Measurements from ENCODE around the gene HOXC6.

The HOXC6 gene

GRCh38 chr12:54044425-54045103 lies 16.3 kb downstream of the HOXC6 start:
- no peak for DNase-seq

GRCh38 chr12:54045401-54045800 lies 17.2 kb downstream of the HOXC6 start:
- DNase-seq: no peak

- no peak for DNase-seq
These were observed 17.8 kb downstream of the HOXC6 start for GRCh38 chr12:54045868-54046521.

GRCh38 chr12:54046809-54047159 lies 18.5 kb downstream of the HOXC6 start:
- no peak for DNase-seq

GRCh38 chr12:54047160-54047963 lies 19.1 kb downstream of the HOXC6 start:
- DNase-seq: peak; percentile 59

GRCh38 chr12:54047964-54048303 lies 19.7 kb downstream of the HOXC6 start:
- no peak for DNase-seq

GRCh38 chr12:54048406-54049093 lies 20.3 kb downstream of the HOXC6 start:
- DNase-seq: no peak

- no peak for DNase-seq
These were observed 20.9 kb downstream of the HOXC6 start for GRCh38 chr12:54049108-54049507.

GRCh38 chr12:54050482-54050810 lies 22.2 kb downstream of the HOXC6 start:
- DNase-seq: no peak

GRCh38 chr12:54051026-54051842 lies 23.0 kb downstream of the HOXC6 start:
- DNase-seq: no peak

GRCh38 chr12:54051874-54052437 lies 23.7 kb downstream of the HOXC6 start:
- no peak for DNase-seq

- peak; percentile 59 for DNase-seq
These were observed 24.3 kb downstream of the HOXC6 start for GRCh38 chr12:54052438-54053002.

- peak; percentile 66 for DNase-seq
These were observed 24.9 kb downstream of the HOXC6 start for GRCh38 chr12:54053003-54053750.

- no peak for DNase-seq
These were observed 25.8 kb downstream of the HOXC6 start, which contains the start of gene HOXC4 for GRCh38 chr12:54053751-54054741. Gene HOXC4, plus strand, starts transcription at chr12:54053835. Its CDS starts 88 bp downstream, at chr12:54053923.

- no peak for DNase-seq
These were observed 26.5 kb downstream of the HOXC6 start for GRCh38 chr12:54054742-54055194.

- no peak for DNase-seq
These were observed 27.3 kb downstream of the HOXC6 start for GRCh38 chr12:54055552-54055951.

GRCh38 chr12:54056110-54056509 lies 27.9 kb downstream of the HOXC6 start:
- no peak for DNase-seq

- no peak for DNase-seq
These were observed 30.0 kb downstream of the HOXC6 start for GRCh38 chr12:54058128-54058768.

GRCh38 chr12:54059668-54060067 lies 31.4 kb downstream of the HOXC6 start:
- no peak for DNase-seq
